Panc1 (cell line): Measurements from ENCODE around the gene TTC29.

ENCODE experiments used
- CTCF ChIP-seq: fragments of 450-650 bp; IDR thresholded peaks from 2 replicates; pipeline ENCODE4 v1.5.1; 2017; ENCODE audit warnings: mild to moderate bottlenecking
- POLR2AphosphoS5 ChIP-seq: IDR thresholded peaks from 2 replicates; pipeline ENCODE4 v1.6.1; 2012; ENCODE audit warnings: mild to moderate bottlenecking, low read depth, low read length, moderate library complexity
- REST ChIP-seq, 2 experiments: IDR thresholded peaks; 2 replicates each; pipeline ENCODE4 v1.6.1; 2011 to 2012; ENCODE audit warnings: low read depth in 2 of 2, control low read depth in 1 of 2, low read length in 1 of 2, mild to moderate bottlenecking in 1 of 2, moderate library complexity in 1 of 2; ENCODE audit not compliant: insufficient read depth in 1 of 2

GRCh38 chr4:146943691-146944375 lies 1.8 kb downstream of the TTC29 start:
- TF ChIP-seq CTCF (no peak), POLR2AphosphoS5 (no peak), REST (IDR thresholded peaks at IDR 0.05; ENCODE audit: insufficient read depth in 1 of 2, low read depth in 2 of 2, low read length in 1 of 2) (no peak)
